Measurements from ENCODE around the gene GRAMD2A.
"Not testable (repeated sequence)": the region's sequence is repeated elsewhere in the genome, so short reads cannot be mapped to it uniquely, and the experiment has no call there.

Gene GRAMD2A

GRCh38 chr15:72183781-72184164 is 13.8 kb downstream of the GRAMD2A start:
- no peak for DNase-seq

GRCh38 chr15:72182673-72183072 is 14.9 kb downstream of the GRAMD2A start:
- DNase-seq: no peak

- no peak for DNase-seq
These were observed 15.3 kb downstream of the GRAMD2A start for GRCh38 chr15:72182244-72182643.

- DNase-seq: no peak
These were observed 16.7 kb downstream of the GRAMD2A start for GRCh38 chr15:72180761-72181324.

GRCh38 chr15:72179950-72180581 is 17.5 kb downstream of the GRAMD2A start:
- no peak for DNase-seq

- DNase-seq: no peak
These were observed 18.5 kb downstream of the GRAMD2A start for GRCh38 chr15:72178976-72179585.

- no peak for DNase-seq
These were observed 20.8 kb downstream of the GRAMD2A start for GRCh38 chr15:72176743-72177142.

GRCh38 chr15:72176159-72176558 is 21.4 kb downstream of the GRAMD2A start:
- DNase-seq: no peak

- DNase-seq: no peak
These were observed 22.2 kb downstream of the GRAMD2A start for GRCh38 chr15:72175186-72176044.

- DNase-seq: no peak
These were observed 22.9 kb downstream of the GRAMD2A start for GRCh38 chr15:72174551-72175165.

- DNase-seq: no peak
These were observed 23.6 kb downstream of the GRAMD2A start for GRCh38 chr15:72173864-72174550.

- DNase-seq: no peak
These were observed 24.2 kb downstream of the GRAMD2A start for GRCh38 chr15:72173401-72173800.

- no peak for DNase-seq
These were observed 24.8 kb downstream of the GRAMD2A start for GRCh38 chr15:72172796-72173195.

GRCh38 chr15:72171978-72172377 is 25.6 kb downstream of the GRAMD2A start:
- not testable (repeated sequence) for DNase-seq

GRCh38 chr15:72170691-72171090 is 26.9 kb downstream of the GRAMD2A start:
- no peak for DNase-seq

GRCh38 chr15:72169921-72170611 is 27.5 kb downstream of the GRAMD2A start:
- DNase-seq: no peak

- DNase-seq: no peak
These were observed 28.2 kb downstream of the GRAMD2A start for GRCh38 chr15:72169236-72169920.

- DNase-seq: no peak
These were observed 28.8 kb downstream of the GRAMD2A start for GRCh38 chr15:72168808-72169190.

GRCh38 chr15:72168131-72168807 is 29.3 kb downstream of the GRAMD2A start:
- DNase-seq: peak; percentile 77

GRCh38 chr15:72167445-72167844 is 30.1 kb downstream of the GRAMD2A start:
- DNase-seq: no peak

Measured in OCI-M1 (cell line).